Epithelial cell of esophagus (primary cell): Measurements from ENCODE around the gene MAML3.
A peak's percentile ranks its signal among the peaks of the same experiment; 100 is the strongest.

ENCODE experiments used
- DNase-seq: peaks from one replicate; pipeline ENCODE4 v3.0.0; 2010; ENCODE audit warnings: low read depth
- H3K4me3 ChIP-seq: 2 replicates; pipeline ENCODE4 v1.5.1; 2011; ENCODE audit warnings: mild to moderate bottlenecking, low read length, control low read depth
- CTCF ChIP-seq: IDR thresholded peaks from 2 replicates; pipeline ENCODE4 v1.5.1; 2011; ENCODE audit warnings: low read depth, mild to moderate bottlenecking, low read length, control low read depth, inconsistent platforms; ENCODE audit not compliant: insufficient read depth; ENCODE audit errors: missing control alignments

Gene MAML3

GRCh38 chr4:140134746-140135425 is 19.1 kb downstream of the MAML3 start:
- no peak overlapping the region for H3K4me3 ChIP-seq
- no peak for TF ChIP-seq CTCF

GRCh38 chr4:140133576-140133975 is 20.4 kb downstream of the MAML3 start:
- peak; percentile 79 for DNase-seq
- H3K4me3 ChIP-seq = no peak overlapping the region
- no peak for TF ChIP-seq CTCF

More at GRCh38 chr4:140134746-140135425, 19.1 kb downstream of the MAML3 start:
- DNase-seq = no peak

- no peak for DNase-seq
- H3K4me3 ChIP-seq = no peak overlapping the region
- TF ChIP-seq CTCF = no peak
Measured at GRCh38 chr4:140131675-140132229, 22.2 kb downstream of the MAML3 start.

GRCh38 chr4:140130677-140131076 is 23.3 kb downstream of the MAML3 start:
- no peak overlapping the region for H3K4me3 ChIP-seq
- DNase-seq = peak; percentile 98
- TF ChIP-seq CTCF = no peak

GRCh38 chr4:140127422-140127821 is 26.6 kb downstream of the MAML3 start:
- TF ChIP-seq CTCF = no peak
- DNase-seq = no peak
- no peak overlapping the region for H3K4me3 ChIP-seq

- DNase-seq = no peak
- no peak overlapping the region for H3K4me3 ChIP-seq
- TF ChIP-seq CTCF = no peak
Measured at GRCh38 chr4:140126261-140126660, 27.7 kb downstream of the MAML3 start.

GRCh38 chr4:140125374-140125773 is 28.6 kb downstream of the MAML3 start:
- TF ChIP-seq CTCF = no peak
- DNase-seq = peak; percentile 18
- no peak overlapping the region for H3K4me3 ChIP-seq
